SHP77 treated with DMSO at 0.1 percent for 48 hours (cell line): ENCODE data around the gene DMD.

Experiments
- DNase-seq: peaks from one replicate; lab custom pipeline; 2025; lab: John Stamatoyannopoulos, UW

Gene DMD

GRCh38 chrX:31854716-31855115 lies 1356.6 kb downstream of the DMD start:
- DNase-seq = no peak

- DNase-seq = no peak
Measured at GRCh38 chrX:31851761-31852160, 1359.6 kb downstream of the DMD start.

GRCh38 chrX:31847773-31848172 lies 1363.6 kb downstream of the DMD start:
- no peak for DNase-seq

- no peak for DNase-seq
Measured at GRCh38 chrX:31845003-31845402, 1366.3 kb downstream of the DMD start.

GRCh38 chrX:31838617-31839016 lies 1372.7 kb downstream of the DMD start:
- DNase-seq = no peak

- DNase-seq = no peak
Measured at GRCh38 chrX:31837445-31838049, 1373.8 kb downstream of the DMD start.

- DNase-seq = no peak
Measured at GRCh38 chrX:31836479-31836878, 1374.9 kb downstream of the DMD start.

GRCh38 chrX:31832263-31832662 lies 1379.1 kb downstream of the DMD start:
- DNase-seq = no peak

GRCh38 chrX:31820430-31821210 lies 1390.7 kb downstream of the DMD start:
- DNase-seq = no peak

- no peak for DNase-seq
Measured at GRCh38 chrX:31819455-31819854, 1391.9 kb downstream of the DMD start.

GRCh38 chrX:31811106-31811505 lies 1400.2 kb downstream of the DMD start:
- DNase-seq = no peak

- DNase-seq = no peak
Measured at GRCh38 chrX:31808357-31808756, 1403.0 kb downstream of the DMD start.

- no peak for DNase-seq
Measured at GRCh38 chrX:31807165-31807564, 1404.2 kb downstream of the DMD start.

GRCh38 chrX:31805781-31806180 lies 1405.6 kb downstream of the DMD start:
- no peak for DNase-seq

- no peak for DNase-seq
Measured at GRCh38 chrX:31800219-31800618, 1411.1 kb downstream of the DMD start.

- DNase-seq = no peak
Measured at GRCh38 chrX:31796624-31797023, 1414.7 kb downstream of the DMD start.

GRCh38 chrX:31747411-31747810 lies 1463.9 kb downstream of the DMD start:
- DNase-seq = no peak

GRCh38 chrX:31743004-31743403 lies 1468.3 kb downstream of the DMD start:
- DNase-seq = no peak

- DNase-seq = no peak
Measured at GRCh38 chrX:31717474-31717873, 1493.9 kb downstream of the DMD start.

GRCh38 chrX:31715675-31716074 lies 1495.7 kb downstream of the DMD start:
- peak; percentile 1 for DNase-seq

GRCh38 chrX:31714797-31715196 lies 1496.6 kb downstream of the DMD start:
- DNase-seq = no peak

GRCh38 chrX:31713120-31713519 lies 1498.2 kb downstream of the DMD start:
- no peak for DNase-seq

- no peak for DNase-seq
Measured at GRCh38 chrX:31711166-31711565, 1500.2 kb downstream of the DMD start.

GRCh38 chrX:31708116-31708515 lies 1503.2 kb downstream of the DMD start:
- DNase-seq = no peak
